Astrocyte (in vitro differentiated cells and primary cell): ENCODE measurements around the gene MYO7B. TPM values are rescaled to one million over a fixed set of nuclear protein-coding genes. Genes with fewer than 3 reads are reported as not detected.
A peak's percentile ranks its signal among the peaks of the same experiment; 100 is the strongest.
"Not testable (repeated sequence)": the region's sequence is repeated elsewhere in the genome, so short reads cannot be mapped to it uniquely, and the experiment has no call there.

Experiments
- DNase-seq: peaks from one replicate; pipeline ENCODE4 v3.0.0-alpha.2; 2010; ENCODE audit warnings: low read depth
- FAIRE-seq: peaks from 2 replicates; lab custom pipeline; 2011; peaks lifted over from hg19 to GRCh38; lab: Jason Lieb, UNC
- H2AFZ ChIP-seq: 2 replicates; pipeline ENCODE4 v1.6.0; 2012; ENCODE audit warnings: low read depth, low read length, inconsistent platforms
- H3K27ac ChIP-seq: 2 replicates; pipeline ENCODE4 v1.5.1; 2011; ENCODE audit warnings: low read depth, low read length, inconsistent platforms
- H3K27me3 ChIP-seq: 2 replicates; pipeline ENCODE4 v1.6.0; 2011; ENCODE audit warnings: low read length, inconsistent platforms; ENCODE audit not compliant: insufficient read depth
- H3K36me3 ChIP-seq: 2 replicates; pipeline ENCODE4 v1.5.1; 2011; ENCODE audit warnings: low read length, inconsistent platforms; ENCODE audit not compliant: insufficient read depth
- H3K4me1 ChIP-seq: 2 replicates; pipeline ENCODE4 v1.5.1; 2011; ENCODE audit warnings: low read length, inconsistent platforms; ENCODE audit not compliant: insufficient read depth
- H3K4me2 ChIP-seq: 2 replicates; pipeline ENCODE4 v1.6.0; 2012; ENCODE audit warnings: low read length, inconsistent platforms
- H3K4me3 ChIP-seq: 2 replicates; pipeline ENCODE4 v1.5.1; 2011; ENCODE audit warnings: low read depth, mild to moderate bottlenecking, low read length, inconsistent platforms; ENCODE audit not compliant: insufficient read depth
- H3K79me2 ChIP-seq: 2 replicates; pipeline ENCODE4 v1.6.0; 2012; ENCODE audit warnings: mild to moderate bottlenecking, low read length, inconsistent platforms; ENCODE audit not compliant: insufficient read depth
- H3K9ac ChIP-seq: 2 replicates; pipeline ENCODE4 v1.6.0; 2012; ENCODE audit warnings: mild to moderate bottlenecking, low read length, inconsistent platforms
- H3K9me3 ChIP-seq: 2 replicates; pipeline ENCODE4 v1.5.1; 2012; ENCODE audit warnings: low read depth, mild to moderate bottlenecking, low read length, inconsistent platforms; ENCODE audit not compliant: insufficient read depth
- H4K20me1 ChIP-seq: 2 replicates; pipeline ENCODE4 v1.6.0; 2012; ENCODE audit warnings: low read length, inconsistent platforms; ENCODE audit not compliant: insufficient read depth
- H3K27ac Mint-ChIP-seq: one replicate; pipeline ENCODE4 v1.8.0; 2021; ENCODE audit warnings: mild to moderate bottlenecking, mixed read lengths; ENCODE audit not compliant: unreplicated experiment
- H3K27me3 Mint-ChIP-seq: one replicate; pipeline ENCODE4 v1.8.0; 2021; ENCODE audit warnings: low read depth, mixed read lengths; ENCODE audit not compliant: unreplicated experiment
- H3K36me3 Mint-ChIP-seq: one replicate; pipeline ENCODE4 v1.8.0; 2021; ENCODE audit warnings: low read depth, mixed read lengths; ENCODE audit not compliant: unreplicated experiment
- H3K4me1 Mint-ChIP-seq: one replicate; pipeline ENCODE4 v1.8.0; 2021; ENCODE audit warnings: low read depth, mixed read lengths; ENCODE audit not compliant: unreplicated experiment
- H3K4me3 Mint-ChIP-seq: one replicate; pipeline ENCODE4 v1.8.0; 2021; ENCODE audit warnings: mild to moderate bottlenecking, moderate library complexity, mixed read lengths; ENCODE audit not compliant: unreplicated experiment
- H3K9me3 Mint-ChIP-seq: one replicate; pipeline ENCODE4 v1.8.0; 2021; ENCODE audit warnings: mild to moderate bottlenecking, mixed read lengths; ENCODE audit not compliant: unreplicated experiment
- CTCF ChIP-seq: IDR thresholded peaks from 2 replicates; pipeline ENCODE4 v1.5.1; 2011; ENCODE audit warnings: low read depth, mild to moderate bottlenecking, inconsistent platforms, low read length, moderate library complexity; ENCODE audit not compliant: insufficient read depth
- EZH2 ChIP-seq: IDR thresholded peaks from 2 replicates; pipeline ENCODE4 v1.6.1; 2012; ENCODE audit warnings: mild to moderate bottlenecking, low read length, inconsistent platforms; ENCODE audit not compliant: insufficient read depth
- total RNA-seq: library from RNA; stranded (reverse); gene quantifications from 2 replicates; pipeline ENCODE4 v1.2.1, GENCODE V29; 2021

The MYO7B gene
- total RNA-seq, 1 donor from 2014 or later, result 0.77 TPM

GRCh38 chr2:127527001-127527804 lies 8.3 kb upstream of the MYO7B start:
- peaks cover 6% of the 10 kb centered on the region for H3K36me3 ChIP-seq
- H4K20me1 ChIP-seq, result peaks cover 12% of the 10 kb centered on the region
- no peak for FAIRE-seq
- peaks cover 41% of the 10 kb centered on the region for H3K79me2 ChIP-seq
- peak overlapping the region; percentile 88 for H3K4me3 ChIP-seq
- no peak for TF ChIP-seq CTCF
- no peak for TF ChIP-seq EZH2
- H3K9ac ChIP-seq, result peak overlapping the region; percentile 99
- no peaks in the 10 kb centered on the region for H3K27me3 ChIP-seq
- peak overlapping the region; percentile 96 for H3K4me3 Mint-ChIP-seq
- H3K4me1 Mint-ChIP-seq, result peaks cover 11% of the 10 kb centered on the region
- H3K36me3 Mint-ChIP-seq, result peaks cover 1% of the 10 kb centered on the region
- DNase-seq, result no peak
- peak overlapping the region; percentile 97 for H3K27ac ChIP-seq
- peak overlapping the region; percentile 84 for H2AFZ ChIP-seq
- H3K4me1 ChIP-seq, result peaks cover 7% of the 10 kb centered on the region
- H3K27ac Mint-ChIP-seq, result peak overlapping the region; percentile 100
- H3K27me3 Mint-ChIP-seq, result no peaks in the 10 kb centered on the region
- peak overlapping the region; percentile 98 for H3K4me2 ChIP-seq
- peaks cover 11% of the 10 kb centered on the region for H3K9me3 Mint-ChIP-seq
- H3K9me3 ChIP-seq, result no peaks in the 10 kb centered on the region

- Histone ChIP-seq H3K9ac (no peak overlapping the region), H3K4me1 (peaks cover 7% of the 10 kb centered on the region), H3K27me3 (peaks cover 2% of the 10 kb centered on the region), H3K79me2 (peaks cover 28% of the 10 kb centered on the region), H3K27ac (no peak overlapping the region), H3K36me3 (peaks cover 2% of the 10 kb centered on the region), H3K4me3 (no peak overlapping the region), H4K20me1 (peaks cover 7% of the 10 kb centered on the region), H3K9me3 (no peaks in the 10 kb centered on the region), H3K4me2 (no peak overlapping the region), H2AFZ (no peak overlapping the region)
- H3K9me3 Mint-ChIP-seq, result peaks cover 13% of the 10 kb centered on the region
- H3K36me3 Mint-ChIP-seq, result no peaks in the 10 kb centered on the region
- DNase-seq (no peak), FAIRE-seq (no peak)
- H3K27me3 Mint-ChIP-seq, result peaks cover 9% of the 10 kb centered on the region
- TF ChIP-seq EZH2 (no peak), CTCF (no peak)
- no peak overlapping the region for H3K4me3 Mint-ChIP-seq
- peaks cover 10% of the 10 kb centered on the region for H3K4me1 Mint-ChIP-seq
- no peak overlapping the region for H3K27ac Mint-ChIP-seq
Measured at GRCh38 chr2:127528487-127528886, 7.0 kb upstream of the MYO7B start.

- H3K9me3 Mint-ChIP-seq, result peaks cover 13% of the 10 kb centered on the region
- not testable (repeated sequence) for H3K4me3 Mint-ChIP-seq, H3K36me3 ChIP-seq, FAIRE-seq, H3K4me1 ChIP-seq, H3K9ac ChIP-seq, H3K4me3 ChIP-seq, H3K9me3 ChIP-seq, H3K27me3 ChIP-seq, H2AFZ ChIP-seq, H4K20me1 ChIP-seq, H3K36me3 Mint-ChIP-seq, H3K27ac Mint-ChIP-seq, H3K4me2 ChIP-seq, H3K4me1 Mint-ChIP-seq, DNase-seq, H3K27ac ChIP-seq
- H3K79me2 ChIP-seq, result peaks cover 19% of the 10 kb centered on the region
- H3K27me3 Mint-ChIP-seq, result peaks cover 16% of the 10 kb centered on the region
Measured at GRCh38 chr2:127529416-127529815, 6.1 kb upstream of the MYO7B start.
